Osteocyte (in vitro differentiated cells): ENCODE measurements around the gene MIA3. TPM values are rescaled to one million over a fixed set of nuclear protein-coding genes. Genes with fewer than 3 reads are reported as not detected.
"Not testable (repeated sequence)": the region's sequence is repeated elsewhere in the genome, so short reads cannot be mapped to it uniquely, and the experiment has no call there.

Experiments
- DNase-seq: peaks from one replicate; pipeline ENCODE4 v3.0.0; 2021; ENCODE audit warnings: mixed read lengths; ENCODE audit not compliant: unreplicated experiment; ENCODE audit errors: extremely low spot score
- H3K27ac Mint-ChIP-seq: one replicate; pipeline ENCODE4 v1.8.0; 2021; ENCODE audit warnings: mild to moderate bottlenecking, mixed read lengths; ENCODE audit not compliant: unreplicated experiment
- H3K27me3 Mint-ChIP-seq: one replicate; pipeline ENCODE4 v1.8.0; 2021; ENCODE audit warnings: mixed read lengths; ENCODE audit not compliant: unreplicated experiment
- H3K36me3 Mint-ChIP-seq: one replicate; pipeline ENCODE4 v1.8.0; 2021; ENCODE audit warnings: mixed read lengths; ENCODE audit not compliant: unreplicated experiment
- H3K4me1 Mint-ChIP-seq: one replicate; pipeline ENCODE4 v1.8.0; 2021; ENCODE audit warnings: mixed read lengths; ENCODE audit not compliant: unreplicated experiment
- H3K4me3 Mint-ChIP-seq: one replicate; pipeline ENCODE4 v1.8.0; 2021; ENCODE audit warnings: mild to moderate bottlenecking, moderate library complexity, mixed read lengths; ENCODE audit not compliant: unreplicated experiment
- H3K9me3 Mint-ChIP-seq: one replicate; pipeline ENCODE4 v1.8.0; 2021; ENCODE audit warnings: mixed read lengths; ENCODE audit not compliant: unreplicated experiment
- CTCF ChIP-seq: fragments of 200-600 bp; sonication (generic); IDR thresholded peaks from 2 replicates; pipeline ENCODE4 v1.5.0; 2021; ENCODE audit warnings: antibody characterized with exemption, mild to moderate bottlenecking, moderate library complexity
- total RNA-seq: library from RNA; stranded (reverse); gene quantifications from 2 replicates; pipeline ENCODE4 v1.2.1, GENCODE V29; 2021

Gene MIA3
- total RNA-seq, 1 donor from 2014 or later = 83.6 TPM

GRCh38 chr1:222594789-222595188 lies 23.1 kb upstream of the MIA3 start:
- TF ChIP-seq CTCF = no peak
- no peak overlapping the region for H3K4me3 Mint-ChIP-seq
- no peak for DNase-seq
- peaks cover 31% of the 10 kb centered on the region for H3K27me3 Mint-ChIP-seq
- no peak overlapping the region for H3K27ac Mint-ChIP-seq
- H3K36me3 Mint-ChIP-seq = no peaks in the 10 kb centered on the region
- H3K4me1 Mint-ChIP-seq = peaks cover 10% of the 10 kb centered on the region
- H3K9me3 Mint-ChIP-seq = peaks cover 12% of the 10 kb centered on the region

- Mint-ChIP-seq H3K27ac (no peak overlapping the region), H3K36me3 (no peaks in the 10 kb centered on the region), H3K4me1 (no peaks in the 10 kb centered on the region), H3K4me3 (no peak overlapping the region), H3K9me3 (peaks cover 12% of the 10 kb centered on the region), H3K27me3 (peaks cover 37% of the 10 kb centered on the region)
- DNase-seq = no peak
- TF ChIP-seq CTCF = no peak
Measured at GRCh38 chr1:222596696-222597095, 21.2 kb upstream of the MIA3 start.

- no peak overlapping the region for H3K4me3 Mint-ChIP-seq
- no peak for DNase-seq
- H3K4me1 Mint-ChIP-seq = no peaks in the 10 kb centered on the region
- H3K9me3 Mint-ChIP-seq = peaks cover 3% of the 10 kb centered on the region
- no peaks in the 10 kb centered on the region for H3K36me3 Mint-ChIP-seq
- no peak overlapping the region for H3K27ac Mint-ChIP-seq
- H3K27me3 Mint-ChIP-seq = peaks cover 58% of the 10 kb centered on the region
- no peak for TF ChIP-seq CTCF
Measured at GRCh38 chr1:222600281-222600680, 17.6 kb upstream of the MIA3 start.

GRCh38 chr1:222601257-222601656 lies 16.6 kb upstream of the MIA3 start:
- no peaks in the 10 kb centered on the region for H3K9me3 Mint-ChIP-seq
- no peaks in the 10 kb centered on the region for H3K36me3 Mint-ChIP-seq
- H3K4me3 Mint-ChIP-seq = no peak overlapping the region
- DNase-seq = no peak
- H3K27ac Mint-ChIP-seq = no peak overlapping the region
- TF ChIP-seq CTCF = no peak
- no peaks in the 10 kb centered on the region for H3K4me1 Mint-ChIP-seq
- H3K27me3 Mint-ChIP-seq = peaks cover 56% of the 10 kb centered on the region

GRCh38 chr1:222606757-222607156 lies 11.1 kb upstream of the MIA3 start:
- H3K36me3 Mint-ChIP-seq = no peaks in the 10 kb centered on the region
- H3K9me3 Mint-ChIP-seq = no peaks in the 10 kb centered on the region
- no peak overlapping the region for H3K27ac Mint-ChIP-seq
- H3K4me1 Mint-ChIP-seq = no peaks in the 10 kb centered on the region
- DNase-seq = no peak
- H3K27me3 Mint-ChIP-seq = peaks cover 57% of the 10 kb centered on the region
- TF ChIP-seq CTCF = no peak
- H3K4me3 Mint-ChIP-seq = no peak overlapping the region

DNA sequence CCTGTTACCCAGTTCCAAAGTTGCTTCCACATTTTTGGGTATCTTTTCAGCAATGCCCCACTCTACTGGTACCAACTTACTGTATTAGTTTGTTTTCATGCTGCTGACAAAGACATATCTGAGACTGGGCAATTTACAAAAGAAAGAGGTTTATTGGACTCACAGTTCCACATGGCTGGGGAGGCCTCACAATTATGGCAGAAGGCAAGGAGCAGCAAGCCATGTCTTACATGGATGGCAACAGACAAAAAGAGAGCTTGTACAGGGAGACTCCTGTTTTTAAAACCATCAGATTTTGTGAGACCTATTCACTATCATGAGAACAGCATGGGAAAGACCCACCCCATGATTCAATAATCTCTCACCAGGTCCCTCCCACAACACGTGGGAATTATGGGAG lies 8.8 kb upstream of the MIA3 start:
- H3K27me3 Mint-ChIP-seq = peaks cover 66% of the 10 kb centered on the region
- H3K9me3 Mint-ChIP-seq, H3K36me3 Mint-ChIP-seq, H3K4me3 Mint-ChIP-seq, DNase-seq, H3K27ac Mint-ChIP-seq, H3K4me1 Mint-ChIP-seq: not testable (repeated sequence)
